ENCODE data around the gene TRAPPC6A.

GRCh38 chr19:45161738-45162607, 16.1 kb downstream of the TRAPPC6A start:
- TF ChIP-seq POLR2A (IDR thresholded peaks at IDR 0.05; ENCODE audit: low read depth, low read length) (no peak), TAF1 (IDR thresholded peaks at IDR 0.05; ENCODE audit: borderline replicate concordance, low read depth, low read length) (no peak), POLR2AphosphoS5 (IDR thresholded peaks at IDR 0.05; ENCODE audit: low read depth, low read length) (no peak)

Measured in GM12892 (cell line).